H1 (cell line): ENCODE measurements around the gene GALNT18. TPM values are rescaled to one million over a fixed set of nuclear protein-coding genes. Genes with fewer than 3 reads are reported as not detected.

Experiments used
- EP300 ChIP-seq, 2 experiments: IDR thresholded peaks; 1 replicate in 1 of 2; 2 replicates in 1 of 2; pipeline ENCODE4 v1.6.1; 2011 to 2012; ENCODE audit warnings: low read depth in 2 of 2, low read length in 2 of 2, mild to moderate bottlenecking in 2 of 2, borderline replicate concordance in 1 of 2, inconsistent platforms in 1 of 2, moderate library complexity in 1 of 2
- HDAC2 ChIP-seq, 2 experiments: fragments of 300-600 bp in 1 of 2; sonication (generic) in 1 of 2; IDR thresholded peaks; 2 replicates each; pipeline ENCODE4 v1.6.1; 2011 to 2012; ENCODE audit warnings: low read depth in 2 of 2, low read length in 2 of 2, mild to moderate bottlenecking in 2 of 2, moderate library complexity in 2 of 2, borderline replicate concordance in 1 of 2, inconsistent platforms in 1 of 2
- KDM5A ChIP-seq: fragments of 200-600 bp; IDR thresholded peaks from 2 replicates; pipeline ENCODE4 v1.7.1; 2012; ENCODE audit warnings: mild to moderate bottlenecking, low read length, inconsistent platforms, mixed read lengths
- MAFK ChIP-seq: IDR thresholded peaks from 2 replicates; pipeline ENCODE4 v1.6.1; 2012; ENCODE audit warnings: low read depth, mild to moderate bottlenecking, improper control_type of control experiment, low read length
- polyA plus RNA-seq, 7 experiments: library from polyadenylated mRNA; depleted of rRNA in 3 of 7; stranded (reverse) in 5 of 7; unstranded in 2 of 7; fragments of >200 nt in 5 of 7; fragments of 200-250 nt in 2 of 7; gene quantifications; 1 replicate in 5 of 7; 2 replicates in 1 of 7; 4 replicates in 1 of 7; pipeline versions ENCODE4 v1.2.1 to v1.2.3, GENCODE V29; 2011 to 2013; ENCODE audit warnings: missing spikeins in 2 of 7, mixed read lengths in 2 of 7
- total RNA-seq: library from RNA; stranded (reverse); fragmentation: NEBNext Ultra II Directional; extraction: Animal tissue kit (Norgen Biotek cat#: 25700); gene quantifications from 2 replicates; pipeline ENCODE4 v1.2.1, GENCODE V29; 2021
- TF ChIP-seq, protein P1 (sequence below): fragments of 300-600 bp; sonication (generic); IDR thresholded peaks from 2 replicates; pipeline ENCODE4 v1.7.1; 2012; ENCODE audit warnings: low read length, moderate library complexity, mild to moderate bottlenecking, inconsistent platforms; ENCODE audit not compliant: insufficient replicate concordance

GALNT18 gene
- total and polyA plus RNA-seq, 2 of the 8 experiments (the other 6 are each of a cell fraction or from before 2014, with no cell fraction given) = 6.0 to 9.4 TPM

DNA sequence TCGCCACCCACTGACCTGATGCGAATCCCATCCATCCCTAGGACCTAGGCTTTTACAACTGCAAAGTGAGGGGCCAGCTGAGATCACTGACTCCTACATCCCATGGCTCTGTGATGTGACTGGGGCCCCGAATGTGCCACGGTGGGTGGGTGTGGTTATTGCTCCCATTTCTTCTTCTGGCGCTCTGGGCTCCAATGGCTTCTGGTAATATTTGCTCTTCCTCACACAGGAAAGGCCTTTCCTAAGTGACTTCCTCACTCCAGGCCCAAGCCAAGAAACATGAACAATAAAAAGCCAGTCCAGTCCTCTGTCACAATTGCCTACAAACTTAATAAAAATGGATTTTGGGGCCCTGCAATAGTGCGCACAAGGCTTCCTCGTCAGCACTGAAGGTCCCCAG, 78.1 kb downstream of the GALNT18 start (continued):
- TF ChIP-seq, protein P1, sequence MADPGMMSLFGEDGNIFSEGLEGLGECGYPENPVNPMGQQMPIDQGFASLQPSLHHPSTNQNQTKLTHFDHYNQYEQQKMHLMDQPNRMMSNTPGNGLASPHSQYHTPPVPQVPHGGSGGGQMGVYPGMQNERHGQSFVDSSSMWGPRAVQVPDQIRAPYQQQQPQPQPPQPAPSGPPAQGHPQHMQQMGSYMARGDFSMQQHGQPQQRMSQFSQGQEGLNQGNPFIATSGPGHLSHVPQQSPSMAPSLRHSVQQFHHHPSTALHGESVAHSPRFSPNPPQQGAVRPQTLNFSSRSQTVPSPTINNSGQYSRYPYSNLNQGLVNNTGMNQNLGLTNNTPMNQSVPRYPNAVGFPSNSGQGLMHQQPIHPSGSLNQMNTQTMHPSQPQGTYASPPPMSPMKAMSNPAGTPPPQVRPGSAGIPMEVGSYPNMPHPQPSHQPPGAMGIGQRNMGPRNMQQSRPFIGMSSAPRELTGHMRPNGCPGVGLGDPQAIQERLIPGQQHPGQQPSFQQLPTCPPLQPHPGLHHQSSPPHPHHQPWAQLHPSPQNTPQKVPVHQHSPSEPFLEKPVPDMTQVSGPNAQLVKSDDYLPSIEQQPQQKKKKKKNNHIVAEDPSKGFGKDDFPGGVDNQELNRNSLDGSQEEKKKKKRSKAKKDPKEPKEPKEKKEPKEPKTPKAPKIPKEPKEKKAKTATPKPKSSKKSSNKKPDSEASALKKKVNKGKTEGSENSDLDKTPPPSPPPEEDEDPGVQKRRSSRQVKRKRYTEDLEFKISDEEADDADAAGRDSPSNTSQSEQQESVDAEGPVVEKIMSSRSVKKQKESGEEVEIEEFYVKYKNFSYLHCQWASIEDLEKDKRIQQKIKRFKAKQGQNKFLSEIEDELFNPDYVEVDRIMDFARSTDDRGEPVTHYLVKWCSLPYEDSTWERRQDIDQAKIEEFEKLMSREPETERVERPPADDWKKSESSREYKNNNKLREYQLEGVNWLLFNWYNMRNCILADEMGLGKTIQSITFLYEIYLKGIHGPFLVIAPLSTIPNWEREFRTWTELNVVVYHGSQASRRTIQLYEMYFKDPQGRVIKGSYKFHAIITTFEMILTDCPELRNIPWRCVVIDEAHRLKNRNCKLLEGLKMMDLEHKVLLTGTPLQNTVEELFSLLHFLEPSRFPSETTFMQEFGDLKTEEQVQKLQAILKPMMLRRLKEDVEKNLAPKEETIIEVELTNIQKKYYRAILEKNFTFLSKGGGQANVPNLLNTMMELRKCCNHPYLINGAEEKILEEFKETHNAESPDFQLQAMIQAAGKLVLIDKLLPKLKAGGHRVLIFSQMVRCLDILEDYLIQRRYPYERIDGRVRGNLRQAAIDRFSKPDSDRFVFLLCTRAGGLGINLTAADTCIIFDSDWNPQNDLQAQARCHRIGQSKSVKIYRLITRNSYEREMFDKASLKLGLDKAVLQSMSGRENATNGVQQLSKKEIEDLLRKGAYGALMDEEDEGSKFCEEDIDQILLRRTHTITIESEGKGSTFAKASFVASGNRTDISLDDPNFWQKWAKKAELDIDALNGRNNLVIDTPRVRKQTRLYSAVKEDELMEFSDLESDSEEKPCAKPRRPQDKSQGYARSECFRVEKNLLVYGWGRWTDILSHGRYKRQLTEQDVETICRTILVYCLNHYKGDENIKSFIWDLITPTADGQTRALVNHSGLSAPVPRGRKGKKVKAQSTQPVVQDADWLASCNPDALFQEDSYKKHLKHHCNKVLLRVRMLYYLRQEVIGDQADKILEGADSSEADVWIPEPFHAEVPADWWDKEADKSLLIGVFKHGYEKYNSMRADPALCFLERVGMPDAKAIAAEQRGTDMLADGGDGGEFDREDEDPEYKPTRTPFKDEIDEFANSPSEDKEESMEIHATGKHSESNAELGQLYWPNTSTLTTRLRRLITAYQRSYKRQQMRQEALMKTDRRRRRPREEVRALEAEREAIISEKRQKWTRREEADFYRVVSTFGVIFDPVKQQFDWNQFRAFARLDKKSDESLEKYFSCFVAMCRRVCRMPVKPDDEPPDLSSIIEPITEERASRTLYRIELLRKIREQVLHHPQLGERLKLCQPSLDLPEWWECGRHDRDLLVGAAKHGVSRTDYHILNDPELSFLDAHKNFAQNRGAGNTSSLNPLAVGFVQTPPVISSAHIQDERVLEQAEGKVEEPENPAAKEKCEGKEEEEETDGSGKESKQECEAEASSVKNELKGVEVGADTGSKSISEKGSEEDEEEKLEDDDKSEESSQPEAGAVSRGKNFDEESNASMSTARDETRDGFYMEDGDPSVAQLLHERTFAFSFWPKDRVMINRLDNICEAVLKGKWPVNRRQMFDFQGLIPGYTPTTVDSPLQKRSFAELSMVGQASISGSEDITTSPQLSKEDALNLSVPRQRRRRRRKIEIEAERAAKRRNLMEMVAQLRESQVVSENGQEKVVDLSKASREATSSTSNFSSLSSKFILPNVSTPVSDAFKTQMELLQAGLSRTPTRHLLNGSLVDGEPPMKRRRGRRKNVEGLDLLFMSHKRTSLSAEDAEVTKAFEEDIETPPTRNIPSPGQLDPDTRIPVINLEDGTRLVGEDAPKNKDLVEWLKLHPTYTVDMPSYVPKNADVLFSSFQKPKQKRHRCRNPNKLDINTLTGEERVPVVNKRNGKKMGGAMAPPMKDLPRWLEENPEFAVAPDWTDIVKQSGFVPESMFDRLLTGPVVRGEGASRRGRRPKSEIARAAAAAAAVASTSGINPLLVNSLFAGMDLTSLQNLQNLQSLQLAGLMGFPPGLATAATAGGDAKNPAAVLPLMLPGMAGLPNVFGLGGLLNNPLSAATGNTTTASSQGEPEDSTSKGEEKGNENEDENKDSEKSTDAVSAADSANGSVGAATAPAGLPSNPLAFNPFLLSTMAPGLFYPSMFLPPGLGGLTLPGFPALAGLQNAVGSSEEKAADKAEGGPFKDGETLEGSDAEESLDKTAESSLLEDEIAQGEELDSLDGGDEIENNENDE = no peak
- no peak for TF ChIP-seq HDAC2 (IDR thresholded peaks at IDR 0.05; ENCODE audit: borderline replicate concordance in 1 of 2, low read depth in 2 of 2, low read length in 2 of 2)
- TF ChIP-seq EP300 (IDR thresholded peaks at IDR 0.05; ENCODE audit: borderline replicate concordance in 1 of 2, low read depth in 2 of 2, low read length in 2 of 2) = no peak
- TF ChIP-seq MAFK = no peak
- TF ChIP-seq KDM5A = no peak
